BJ (cell line): ENCODE results near the gene CAPS. TPM values are rescaled to one million over a fixed set of nuclear protein-coding genes. Genes with fewer than 3 reads are reported as not detected.
A peak's percentile ranks its signal among the peaks of the same experiment; 100 is the strongest.

Experiments used
- CTCF ChIA-PET: fragments of 350-600 bp; formaldehyde crosslinking; extraction: SDS; loops from one replicate; lab custom pipeline; 2021; ENCODE audit warnings: antibody characterized with exemption, inconsistent platforms; lab: Yijun Ruan, JAX
- POLR2A ChIA-PET: fragments of 300-600 bp; sonication (Branson Sonifier 250); formaldehyde crosslinking; extraction: SDS; loops from one replicate; lab custom pipeline; 2021; ENCODE audit warnings: antibody characterized with exemption; lab: Charles Lee
- DNase-seq: peaks from one replicate; pipeline ENCODE4 v3.0.0-alpha.2; 2011; ENCODE audit warnings: low read depth
- H3K27me3 ChIP-seq: 2 replicates; pipeline ENCODE4 v1.6.0; 2011; ENCODE audit warnings: low read length; ENCODE audit not compliant: control insufficient read depth, insufficient read depth
- H3K36me3 ChIP-seq: 2 replicates; pipeline ENCODE4 v1.5.1; 2011; ENCODE audit warnings: low read length; ENCODE audit not compliant: control insufficient read depth, insufficient read depth
- H3K4me3 ChIP-seq: 2 replicates; pipeline ENCODE4 v1.5.1; 2011; ENCODE audit warnings: low read depth, mild to moderate bottlenecking, control low read depth, low read length
- CTCF ChIP-seq: IDR thresholded peaks from 2 replicates; pipeline ENCODE4 v1.5.1; 2011; ENCODE audit warnings: low read depth, mild to moderate bottlenecking, control low read depth, inconsistent platforms, low read length, moderate library complexity; ENCODE audit not compliant: insufficient read depth
- polyA plus RNA-seq: library from polyadenylated mRNA; depleted of rRNA; stranded (reverse); fragments of >200 nt; gene quantifications from 2 replicates; pipeline ENCODE4 v1.2.3, GENCODE V29; 2011

Gene CAPS
- polyA plus RNA-seq, 1 experiment = 5.6 TPM

- Histone ChIP-seq H3K36me3 (no peaks in the 10 kb centered on the region), H3K4me3 (no peak overlapping the region), H3K27me3 (0 out of 2 replicates have a peak, but pooled peaks cover 1% of the 10 kb centered on the region)
- no peak for DNase-seq
- no peak for TF ChIP-seq CTCF
- ChIA-PET CTCF (interaction anchor here (1.0 to 5.0 kb wide), 3 partner anchors 13 to 94 kb away, joined by 3 to 80 read pairs (median 4); partner anchors contain the start of gene NRTN), POLR2A (interaction anchor here (0.7 kb wide), 1 partner anchor 62 kb away, joined by 3 read pairs; no protein-coding TSS in a partner anchor)
These were observed 24.6 kb upstream of the CAPS start for GRCh38 chr19:5889288-5889971.

DNA sequence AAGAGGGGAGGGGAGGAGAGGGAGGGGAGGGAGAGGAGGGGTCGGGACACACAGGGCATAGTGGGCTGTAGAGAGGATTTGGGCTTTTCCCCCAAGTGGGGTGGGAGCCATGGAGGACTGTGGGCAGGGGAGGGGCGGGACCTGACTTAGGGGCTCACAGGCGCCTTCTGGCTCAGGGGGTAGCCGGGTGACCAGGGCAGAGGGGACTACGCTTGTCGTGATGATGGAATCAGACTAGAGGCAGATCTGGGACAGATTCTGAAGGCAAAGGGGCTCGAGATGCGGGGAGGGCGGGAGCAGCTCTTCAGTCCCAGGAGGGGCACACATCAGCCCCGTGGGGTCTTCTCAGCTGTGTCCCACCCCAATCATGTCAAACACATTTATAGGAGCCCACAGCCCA lies 24.0 kb upstream of the CAPS start:
- Histone ChIP-seq H3K27me3 (0 out of 2 replicates have a peak, but pooled peaks cover 1% of the 10 kb centered on the region), H3K4me3 (no peak overlapping the region), H3K36me3 (peaks cover 4% of the 10 kb centered on the region)
- TF ChIP-seq CTCF = no peak
- no peak for DNase-seq
- ChIA-PET CTCF (interaction anchor here (1.0 to 5.0 kb wide), 4 partner anchors 13 to 95 kb away, joined by 3 to 80 read pairs (median 12); partner anchors contain the start of genes NDUFA11, NRTN and VMAC), POLR2A (no interaction called here)

DNA sequence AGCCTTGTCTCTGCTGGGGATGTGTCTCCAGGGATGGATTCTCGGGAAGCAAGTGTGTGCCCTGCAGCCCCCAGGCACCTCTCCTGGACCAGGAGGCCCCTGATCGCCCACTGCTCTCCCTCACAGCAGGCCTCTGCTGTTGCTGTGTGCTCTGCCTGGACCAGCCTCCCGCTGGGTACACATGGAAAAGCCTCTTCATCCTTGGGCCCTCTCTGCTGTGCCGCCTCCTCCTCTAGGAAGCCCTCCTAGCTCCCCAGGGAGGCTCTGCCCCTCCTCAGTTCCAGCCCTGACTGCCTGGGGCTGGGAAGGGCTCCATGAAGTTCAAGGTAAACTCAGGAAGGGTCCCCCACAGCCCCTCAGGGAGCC lies 22.5 kb upstream of the CAPS start:
- Histone ChIP-seq H3K36me3 (peaks cover 15% of the 10 kb centered on the region), H3K27me3 (no peaks in the 10 kb centered on the region), H3K4me3 (no peak overlapping the region)
- ChIA-PET POLR2A (no interaction called here), CTCF (interaction anchor here (0.7 to 5.0 kb wide), 9 partner anchors 8 to 94 kb away, joined by 3 to 80 read pairs (median 4); partner anchors contain the start of genes NDUFA11, NRTN and VMAC)
- DNase-seq = no peak
- TF ChIP-seq CTCF = no peak

DNA sequence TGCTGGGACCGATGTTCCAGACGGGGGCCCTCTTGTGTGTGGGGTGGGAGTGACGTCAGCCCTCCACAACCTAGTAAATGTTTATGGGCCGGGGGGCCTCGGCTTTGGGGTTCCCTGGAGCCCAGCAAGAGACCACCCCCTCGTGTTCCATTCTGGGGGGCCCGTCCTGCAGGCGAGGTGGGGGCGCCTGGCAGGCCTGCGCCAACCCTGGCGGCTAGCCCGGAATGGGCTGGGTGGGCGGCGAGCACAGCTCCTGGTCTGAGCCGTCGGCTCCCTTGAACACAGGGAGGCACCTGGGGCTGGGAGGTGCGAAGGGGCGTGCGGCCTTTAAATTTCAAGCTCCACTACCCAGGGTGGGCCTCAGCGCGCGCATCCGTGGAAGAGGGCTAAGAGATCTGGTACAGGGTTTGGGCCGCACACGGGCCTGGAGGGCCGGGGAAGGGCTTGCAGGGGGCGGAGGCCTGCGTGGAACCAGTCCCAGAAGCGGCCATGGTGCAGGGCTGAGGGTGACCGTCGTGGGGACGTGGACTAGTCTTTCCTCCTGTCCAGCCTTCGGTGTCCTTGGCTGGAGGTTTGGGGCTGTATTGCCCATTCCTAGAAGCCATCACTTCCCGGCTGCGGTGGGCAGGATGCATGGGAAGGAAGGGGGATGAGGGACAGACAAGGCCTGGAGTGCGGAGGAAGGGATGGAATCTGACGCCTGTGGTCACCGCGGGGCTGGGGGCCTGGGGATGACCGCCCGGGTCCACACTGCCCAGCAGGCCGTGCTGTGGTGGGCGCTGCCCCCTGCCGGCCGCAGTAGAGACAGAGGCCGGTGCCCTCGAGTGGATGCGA lies 21.9 kb upstream of the CAPS start:
- POLR2A ChIA-PET = no interaction called here
- Histone ChIP-seq H3K36me3 (peaks cover 16% of the 10 kb centered on the region), H3K27me3 (no peaks in the 10 kb centered on the region), H3K4me3 (no peak overlapping the region)
- TF ChIP-seq CTCF = peak; percentile 91
- CTCF ChIA-PET = interaction anchor here (0.7 to 5.0 kb wide), 13 partner anchors 9 to 97 kb away, joined by 3 to 80 read pairs (median 4); partner anchors contain the start of genes NDUFA11, NRTN and VMAC
- no peak for DNase-seq

DNA sequence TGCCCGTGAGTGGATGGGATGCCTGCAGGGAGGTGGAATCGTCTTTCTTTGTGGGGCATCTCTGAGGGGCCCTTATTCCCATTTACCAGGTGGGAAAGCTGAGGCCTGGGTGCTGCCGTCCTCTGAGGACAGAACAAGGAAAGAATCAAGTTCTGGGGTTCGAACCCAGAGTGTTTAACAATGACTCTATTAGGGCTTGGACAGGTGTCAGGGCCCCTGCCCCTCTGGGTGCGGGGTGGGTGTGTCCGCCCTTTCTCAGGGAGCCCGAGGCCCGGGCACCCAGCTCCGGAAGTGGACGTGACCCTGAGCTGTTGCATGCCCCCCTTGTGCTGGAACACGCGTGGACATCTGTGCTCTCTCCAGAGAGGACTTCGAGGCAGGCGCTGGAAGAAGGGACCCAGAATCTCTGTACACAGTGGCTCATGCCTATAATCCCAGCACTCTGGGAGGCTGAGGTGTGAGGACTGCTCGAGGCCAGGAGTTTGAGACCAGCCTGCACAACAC lies 21.2 kb upstream of the CAPS start:
- Histone ChIP-seq H3K4me3 (no peak overlapping the region), H3K36me3 (peaks cover 16% of the 10 kb centered on the region), H3K27me3 (no peaks in the 10 kb centered on the region)
- ChIA-PET CTCF (interaction anchor here (0.6 to 5.0 kb wide), 12 partner anchors 9 to 132 kb away, joined by 3 to 80 read pairs (median 3); partner anchors contain the start of genes NDUFA11, NRTN and VMAC), POLR2A (interaction anchor here (0.5 kb wide), 1 partner anchor 130 kb away, joined by 3 read pairs; no protein-coding TSS in a partner anchor)
- no peak for TF ChIP-seq CTCF
- no peak for DNase-seq
